ENCODE data around the gene ISL2. TPM values are rescaled to one million over a fixed set of nuclear protein-coding genes. Genes with fewer than 3 reads are reported as not detected.

The ISL2 gene
- total RNA-seq, 1 donor from 2014 or later: not detected

DNA sequence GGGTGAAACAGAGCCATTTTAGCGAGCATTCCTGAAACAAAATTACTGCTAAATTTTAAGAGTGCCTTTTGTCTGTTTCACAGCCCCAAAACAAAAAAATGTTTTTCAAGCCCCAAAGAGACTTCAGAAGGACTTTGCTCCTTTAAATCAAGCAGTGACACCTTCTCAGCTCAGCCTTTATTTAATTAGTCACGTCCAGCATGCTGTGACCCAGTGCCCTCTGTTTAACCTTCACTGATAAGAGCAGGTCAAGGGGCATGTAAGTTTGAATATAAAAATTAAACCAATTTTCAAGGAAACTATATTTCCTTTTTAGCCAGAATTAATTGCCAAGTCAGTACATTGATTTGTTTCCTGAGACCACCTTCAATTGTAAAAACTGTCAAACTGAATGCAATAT is 40.6 kb downstream of the ISL2 start:
- Mint-ChIP-seq H3K27me3 (ENCODE audit: low read depth) (no peaks in the 10 kb centered on the region), H3K27ac (ENCODE audit: unreplicated experiment) (no peak overlapping the region), H3K9me3 (no peaks in the 10 kb centered on the region), H3K36me3 (ENCODE audit: low read depth) (no peaks in the 10 kb centered on the region), H3K4me1 (peaks cover 11% of the 10 kb centered on the region), H3K4me3 (no peak overlapping the region)
- no peak for DNase-seq (ENCODE audit: low read depth, low spot score)
- TF ChIP-seq, protein P1, sequence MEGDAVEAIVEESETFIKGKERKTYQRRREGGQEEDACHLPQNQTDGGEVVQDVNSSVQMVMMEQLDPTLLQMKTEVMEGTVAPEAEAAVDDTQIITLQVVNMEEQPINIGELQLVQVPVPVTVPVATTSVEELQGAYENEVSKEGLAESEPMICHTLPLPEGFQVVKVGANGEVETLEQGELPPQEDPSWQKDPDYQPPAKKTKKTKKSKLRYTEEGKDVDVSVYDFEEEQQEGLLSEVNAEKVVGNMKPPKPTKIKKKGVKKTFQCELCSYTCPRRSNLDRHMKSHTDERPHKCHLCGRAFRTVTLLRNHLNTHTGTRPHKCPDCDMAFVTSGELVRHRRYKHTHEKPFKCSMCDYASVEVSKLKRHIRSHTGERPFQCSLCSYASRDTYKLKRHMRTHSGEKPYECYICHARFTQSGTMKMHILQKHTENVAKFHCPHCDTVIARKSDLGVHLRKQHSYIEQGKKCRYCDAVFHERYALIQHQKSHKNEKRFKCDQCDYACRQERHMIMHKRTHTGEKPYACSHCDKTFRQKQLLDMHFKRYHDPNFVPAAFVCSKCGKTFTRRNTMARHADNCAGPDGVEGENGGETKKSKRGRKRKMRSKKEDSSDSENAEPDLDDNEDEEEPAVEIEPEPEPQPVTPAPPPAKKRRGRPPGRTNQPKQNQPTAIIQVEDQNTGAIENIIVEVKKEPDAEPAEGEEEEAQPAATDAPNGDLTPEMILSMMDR (conservative IDR thresholded peaks at IDR 0.05): no peak

DNA sequence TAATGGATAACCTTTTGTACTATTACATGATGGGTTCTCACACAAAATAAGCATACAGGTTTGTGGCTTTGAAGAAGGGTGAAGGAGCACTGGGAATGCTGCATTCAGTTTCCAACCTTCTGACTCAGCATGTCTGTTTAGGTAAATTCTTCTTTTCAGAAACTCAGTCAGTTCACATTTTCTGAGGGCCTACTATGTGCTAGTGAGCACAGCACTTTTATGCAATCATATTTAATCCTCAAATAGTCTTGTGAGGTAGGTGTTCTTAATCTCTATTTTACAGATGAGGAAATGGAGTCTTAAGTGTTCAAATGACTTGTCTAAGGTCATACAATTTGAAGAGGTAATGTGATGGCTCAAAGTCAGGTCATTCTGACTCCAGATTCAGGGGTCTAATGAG is 41.2 kb downstream of the ISL2 start:
- Mint-ChIP-seq H3K4me1 (peaks cover 11% of the 10 kb centered on the region), H3K27me3 (ENCODE audit: low read depth) (no peaks in the 10 kb centered on the region), H3K27ac (ENCODE audit: unreplicated experiment) (no peak overlapping the region), H3K4me3 (no peak overlapping the region), H3K36me3 (ENCODE audit: low read depth) (no peaks in the 10 kb centered on the region), H3K9me3 (no peaks in the 10 kb centered on the region)
- DNase-seq (ENCODE audit: low read depth, low spot score): no peak
- TF ChIP-seq, protein P1 (conservative IDR thresholded peaks at IDR 0.05): no peak

DNA sequence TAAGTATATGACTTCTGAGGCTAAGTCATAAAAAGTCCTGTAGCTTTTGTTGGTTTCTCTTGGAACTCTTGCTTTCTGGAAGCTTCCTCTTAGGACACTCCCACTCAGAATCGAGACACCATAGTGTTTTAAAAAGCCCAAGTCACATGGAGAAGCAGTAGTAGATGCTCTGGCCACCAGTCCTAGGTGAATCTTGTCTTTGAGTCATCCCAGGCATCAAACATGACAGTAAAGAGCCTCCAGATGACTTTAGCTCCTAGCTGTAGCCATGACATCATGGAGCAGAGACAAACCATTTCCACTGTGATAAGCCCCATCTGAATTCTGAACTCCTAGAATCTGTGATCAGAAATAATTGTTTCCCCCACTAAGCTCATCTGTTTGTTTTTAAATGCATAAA is 42.1 kb downstream of the ISL2 start:
- DNase-seq (ENCODE audit: low read depth, low spot score): no peak
- no peak overlapping the region for H3K27ac Mint-ChIP-seq (ENCODE audit: unreplicated experiment)
- no peaks in the 10 kb centered on the region for H3K27me3 Mint-ChIP-seq (ENCODE audit: low read depth)
- H3K9me3 Mint-ChIP-seq: no peaks in the 10 kb centered on the region
- peaks cover 11% of the 10 kb centered on the region for H3K4me1 Mint-ChIP-seq
- no peaks in the 10 kb centered on the region for H3K36me3 Mint-ChIP-seq (ENCODE audit: low read depth)
- H3K4me3 Mint-ChIP-seq: no peak overlapping the region
- TF ChIP-seq, protein P1 (conservative IDR thresholded peaks at IDR 0.05): no peak

DNA sequence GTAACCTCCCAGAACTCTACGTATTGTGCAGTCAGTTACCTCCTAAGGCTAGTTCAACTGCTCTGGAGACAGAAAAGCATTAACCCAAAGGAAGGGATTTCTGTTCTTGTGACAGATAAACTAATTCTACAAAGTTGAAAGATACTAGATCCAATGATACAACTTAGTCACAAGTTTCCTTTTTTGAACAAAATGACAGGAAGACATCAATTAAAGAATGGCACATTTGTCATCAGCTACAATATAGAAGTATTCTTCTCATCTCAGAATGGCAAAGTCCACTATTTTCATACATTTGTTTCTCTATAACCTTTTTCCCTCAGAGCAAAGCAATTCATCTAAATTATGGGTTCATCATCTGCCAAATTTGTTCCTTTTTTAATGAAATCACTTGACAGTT is 43.7 kb downstream of the ISL2 start:
- no peaks in the 10 kb centered on the region for H3K27me3 Mint-ChIP-seq (ENCODE audit: low read depth)

DNA sequence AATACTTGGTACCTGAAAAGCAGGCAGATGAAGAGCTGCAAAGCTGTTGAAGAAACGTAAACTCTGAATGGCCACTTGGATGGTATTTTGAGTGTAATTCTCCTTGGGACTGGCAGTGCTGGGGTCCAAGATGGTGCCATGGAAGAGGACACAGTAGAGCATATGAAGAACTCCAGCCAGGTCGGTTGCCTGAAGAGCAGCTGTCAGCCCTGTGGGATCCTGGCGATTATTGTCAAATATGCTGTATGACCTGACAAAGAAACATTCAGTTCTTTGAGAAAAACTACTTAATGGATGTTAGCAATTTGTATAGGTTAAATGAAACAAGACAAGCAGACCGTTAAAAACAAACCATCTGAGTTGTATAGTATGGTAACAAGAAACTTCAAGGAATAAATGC is 44.8 kb downstream of the ISL2 start:
- TF ChIP-seq, protein P1 (conservative IDR thresholded peaks at IDR 0.05): no peak
- no peak overlapping the region for H3K4me3 Mint-ChIP-seq
- no peaks in the 10 kb centered on the region for H3K9me3 Mint-ChIP-seq
- H3K4me1 Mint-ChIP-seq: peaks cover 6% of the 10 kb centered on the region
- H3K27ac Mint-ChIP-seq (ENCODE audit: unreplicated experiment): no peak overlapping the region
- DNase-seq (ENCODE audit: low read depth, low spot score): no peak
- no peaks in the 10 kb centered on the region for H3K36me3 Mint-ChIP-seq (ENCODE audit: low read depth)
- H3K27me3 Mint-ChIP-seq (ENCODE audit: low read depth): no peaks in the 10 kb centered on the region

More for the DNA sequence above, 43.7 kb downstream of the ISL2 start:
- DNase-seq (ENCODE audit: low read depth, low spot score): no peak
- Mint-ChIP-seq H3K4me1 (peaks cover 11% of the 10 kb centered on the region), H3K4me3 (no peak overlapping the region), H3K36me3 (ENCODE audit: low read depth) (no peaks in the 10 kb centered on the region), H3K27ac (ENCODE audit: unreplicated experiment) (no peak overlapping the region), H3K9me3 (no peaks in the 10 kb centered on the region)
- TF ChIP-seq, protein P1 (conservative IDR thresholded peaks at IDR 0.05): no peak

Data from neural crest cell (in vitro differentiated cells).